ENCODE measurements around the gene TBC1D1.

The TBC1D1 gene

GRCh38 chr4:38102957-38103588 is 212.2 kb downstream of the TBC1D1 start:
- no peak for DNase-seq (ENCODE audit: low spot score)

DNA sequence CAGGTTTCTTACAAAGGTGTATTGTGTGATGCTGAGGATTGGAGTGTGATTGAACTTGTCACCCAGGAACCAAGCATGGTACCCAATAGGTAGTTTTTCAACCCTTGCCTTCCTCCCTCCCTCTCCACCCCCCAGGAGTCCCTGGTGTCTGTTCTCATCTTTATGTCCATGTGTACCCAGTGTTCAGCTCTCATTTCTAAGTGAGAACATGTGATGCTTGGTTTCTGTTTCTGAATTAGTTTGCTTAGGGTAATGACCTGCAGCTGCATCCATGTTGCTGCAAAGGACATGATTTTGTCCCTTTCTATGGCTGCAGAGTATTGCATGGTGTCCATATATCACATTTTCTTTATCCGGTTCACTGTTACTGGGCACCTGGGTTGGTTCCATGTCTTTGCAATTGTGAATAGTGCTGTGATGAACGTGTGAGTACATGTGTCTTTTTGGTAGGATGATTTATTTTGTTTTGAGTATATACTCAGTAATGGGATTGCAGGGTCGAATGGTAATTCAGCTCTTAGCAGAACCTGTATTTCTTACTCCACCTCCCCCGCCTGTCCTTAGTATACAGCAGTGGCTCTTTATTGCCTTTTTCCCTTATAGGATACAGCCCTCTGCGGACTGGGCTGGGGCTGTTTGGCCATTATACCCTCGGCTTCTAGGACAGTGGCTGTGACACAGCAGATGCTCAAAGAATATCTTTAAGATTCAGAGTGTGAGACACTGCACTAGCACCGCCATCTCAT is 214.8 kb downstream of the TBC1D1 start:
- DNase-seq (ENCODE audit: low spot score) = no peak

- DNase-seq (ENCODE audit: low spot score) = no peak
Observed at GRCh38 chr4:38106311-38106710, 215.4 kb downstream of the TBC1D1 start.

DNA sequence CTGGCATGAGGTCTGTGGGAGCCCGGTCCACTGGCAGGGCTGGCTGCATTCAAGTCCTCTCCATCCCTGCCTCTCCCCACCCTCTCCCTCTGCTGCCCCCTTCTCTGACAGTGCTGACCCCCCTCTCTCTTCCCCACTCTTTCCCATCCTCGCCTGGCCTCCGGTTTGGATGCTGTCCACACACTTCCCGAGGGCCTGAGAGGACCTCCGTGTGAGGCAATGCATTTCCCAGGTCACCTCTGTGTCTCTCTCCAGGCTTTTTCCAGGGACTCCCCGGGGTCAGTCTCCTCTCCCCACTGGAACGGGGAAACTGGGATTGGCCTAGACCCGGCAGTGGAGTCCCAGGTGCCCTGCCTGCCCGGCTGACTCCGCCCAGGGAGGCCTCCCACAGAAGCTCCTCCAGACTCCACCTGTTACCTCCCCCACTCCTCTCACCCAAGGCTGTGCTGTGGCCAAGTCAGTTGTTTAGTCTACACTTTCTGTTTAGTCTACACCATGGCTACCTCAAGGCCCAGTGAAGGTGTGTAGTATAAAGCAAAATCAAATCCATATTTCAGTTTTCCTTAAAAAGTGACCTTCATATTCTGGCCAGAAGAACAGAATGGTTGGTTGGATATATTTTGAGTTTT is 216.1 kb downstream of the TBC1D1 start:
- DNase-seq (ENCODE audit: low spot score) = no peak

- no peak for DNase-seq (ENCODE audit: low spot score)
Observed at GRCh38 chr4:38107818-38108217, 216.9 kb downstream of the TBC1D1 start.

GRCh38 chr4:38109370-38109769 is 218.5 kb downstream of the TBC1D1 start:
- no peak for DNase-seq (ENCODE audit: low spot score)

GRCh38 chr4:38109896-38110295 is 219.0 kb downstream of the TBC1D1 start:
- no peak for DNase-seq (ENCODE audit: low spot score)

- DNase-seq (ENCODE audit: low spot score) = no peak
Observed at GRCh38 chr4:38111024-38111423, 220.1 kb downstream of the TBC1D1 start.

- DNase-seq (ENCODE audit: low spot score) = no peak
Observed at GRCh38 chr4:38111717-38112116, 220.8 kb downstream of the TBC1D1 start.

GRCh38 chr4:38113132-38113531 is 222.2 kb downstream of the TBC1D1 start:
- no peak for DNase-seq (ENCODE audit: low spot score)

DNA sequence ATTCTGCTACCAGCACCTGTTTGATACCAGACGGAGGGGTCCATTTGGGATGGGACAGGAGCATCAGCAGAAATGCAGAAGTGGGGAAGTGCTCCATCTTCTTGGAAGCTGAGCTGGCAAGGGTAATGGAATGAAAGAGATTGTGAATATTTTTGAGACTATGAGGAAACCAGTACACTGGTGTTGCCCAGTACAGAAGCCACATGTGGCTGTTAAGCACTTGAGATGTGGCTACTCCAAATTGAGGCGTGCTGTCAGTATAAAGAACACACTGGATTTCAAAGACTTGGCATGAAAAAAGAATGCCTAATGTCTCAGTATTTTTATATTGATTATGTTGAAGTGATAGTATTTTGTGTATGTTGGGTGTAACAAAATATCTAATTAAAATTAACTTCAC is 222.7 kb downstream of the TBC1D1 start:
- no peak for DNase-seq (ENCODE audit: low spot score)

- no peak for DNase-seq (ENCODE audit: low spot score)
Observed at GRCh38 chr4:38114386-38115150, 223.7 kb downstream of the TBC1D1 start.

GRCh38 chr4:38115601-38116000 is 224.7 kb downstream of the TBC1D1 start:
- DNase-seq (ENCODE audit: low spot score) = no peak

GRCh38 chr4:38117591-38117990 is 226.7 kb downstream of the TBC1D1 start:
- no peak for DNase-seq (ENCODE audit: low spot score)

- no peak for DNase-seq (ENCODE audit: low spot score)
Observed at GRCh38 chr4:38119668-38120385, 228.9 kb downstream of the TBC1D1 start.

DNA sequence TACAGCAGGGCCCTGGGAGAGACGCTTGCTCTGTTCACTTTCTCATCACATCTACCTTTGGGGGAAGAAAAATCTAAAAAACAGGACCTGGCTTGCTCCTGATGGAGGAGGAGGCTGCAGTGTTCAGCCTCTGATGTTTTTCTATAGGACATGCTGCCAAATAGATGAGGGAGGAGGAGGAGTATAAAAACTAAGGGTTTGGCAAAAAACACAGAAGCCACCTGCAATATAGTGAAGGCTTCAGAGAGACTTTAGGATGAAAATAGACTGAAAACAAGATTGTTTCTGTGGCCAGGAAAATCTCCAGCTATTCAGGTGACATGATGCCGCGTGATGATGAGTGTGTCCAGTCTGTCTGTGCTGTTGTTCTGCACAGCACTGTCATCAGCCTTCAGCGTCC is 229.9 kb downstream of the TBC1D1 start:
- no peak for DNase-seq (ENCODE audit: low spot score)

DNA sequence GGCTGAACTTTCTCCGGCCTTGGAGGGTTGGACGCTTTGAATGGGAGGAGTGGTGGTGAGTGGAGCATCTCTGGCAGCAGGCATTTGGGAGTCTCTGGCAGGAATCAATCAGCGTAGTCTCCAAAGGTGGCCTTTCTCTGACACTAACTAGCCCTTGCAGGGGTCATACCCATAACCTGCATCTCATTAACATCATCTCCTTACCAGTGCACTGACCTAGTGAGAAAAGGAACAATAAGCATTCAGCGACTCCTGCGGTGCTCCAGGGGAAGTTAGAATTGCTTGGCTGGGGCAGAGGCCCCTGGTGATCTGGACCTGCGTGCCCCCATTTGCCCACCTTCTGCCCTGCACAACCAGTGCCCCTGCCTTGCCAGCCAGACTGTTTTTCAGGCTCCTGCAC is 231.2 kb downstream of the TBC1D1 start:
- DNase-seq (ENCODE audit: low spot score) = no peak

- DNase-seq (ENCODE audit: low spot score) = no peak
Observed at GRCh38 chr4:38123555-38123954, 232.7 kb downstream of the TBC1D1 start.

GRCh38 chr4:38124961-38125360 is 234.1 kb downstream of the TBC1D1 start:
- no peak for DNase-seq (ENCODE audit: low spot score)

- no peak for DNase-seq (ENCODE audit: low spot score)
Observed at GRCh38 chr4:38125816-38126215, 234.9 kb downstream of the TBC1D1 start.

DNA sequence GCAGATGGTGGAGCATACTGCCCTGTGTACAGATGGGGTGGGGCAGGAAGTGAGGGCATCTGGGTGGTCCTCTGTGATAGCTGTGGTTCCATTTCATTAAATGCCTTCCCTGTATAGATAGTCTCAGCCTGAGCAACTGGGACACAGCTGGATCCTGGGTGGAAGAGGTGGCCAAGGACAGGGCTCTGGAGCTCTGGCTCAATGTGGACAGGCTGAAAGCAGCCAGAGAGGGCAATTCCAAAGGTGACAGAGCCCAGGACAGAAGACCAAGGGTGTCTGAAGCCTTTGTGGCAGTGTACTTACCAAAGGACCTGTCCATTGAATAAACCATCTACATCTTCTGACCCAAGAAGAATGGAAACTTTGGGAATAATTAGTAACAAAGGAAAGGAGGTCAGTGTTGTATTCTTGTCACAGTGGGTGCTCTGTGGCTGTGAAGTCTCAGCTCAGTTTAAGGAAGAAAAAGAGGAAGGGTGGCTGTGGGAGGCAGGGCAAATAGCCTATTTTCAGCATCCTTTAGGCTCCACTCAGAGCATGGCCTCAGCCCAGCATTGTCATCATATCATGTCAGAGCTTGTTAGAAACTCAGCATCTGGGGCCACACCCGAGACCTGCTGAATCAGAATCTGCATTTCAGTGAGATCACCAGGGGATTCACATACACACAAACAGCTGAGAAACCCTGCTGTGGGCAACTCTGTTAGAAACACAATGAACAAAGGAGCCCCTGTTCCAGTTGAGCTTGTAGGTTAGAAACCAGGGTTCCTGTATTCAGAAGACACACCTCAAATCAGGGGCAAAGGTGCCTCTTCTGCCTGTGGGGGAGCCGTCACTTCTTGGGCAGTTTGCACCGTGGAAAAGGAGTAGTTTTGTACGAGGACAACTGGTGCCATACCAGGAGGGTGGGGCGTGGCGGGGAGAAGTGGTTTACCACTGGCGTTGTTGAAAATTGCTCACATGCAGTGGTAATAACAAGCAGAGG is 237.9 kb downstream of the TBC1D1 start:
- DNase-seq (ENCODE audit: low spot score) = no peak

Data from putamen (tissue), 1 donor.